GM10847 (cell line): Measurements from ENCODE around the gene API5.
A peak's percentile ranks its signal among the peaks of the same experiment; 100 is the strongest.

Source experiments
- POLR2A ChIP-seq: IDR thresholded peaks from 2 replicates; pipeline ENCODE4 v1.6.1; 2011; ENCODE audit not compliant: insufficient read length; ENCODE audit errors: extremely low read depth

Gene API5

GRCh38 chr11:43311791-43312607 lies at the start of gene API5:
API5 (plus strand) TSS chr11:43311996; CDS start chr11:43312128, 132 bp downstream.
- TF ChIP-seq POLR2A, result peak; percentile 67

- TF ChIP-seq POLR2A, result no peak
Measured at GRCh38 chr11:43267856-43268580, 43.8 kb upstream of the API5 start.

- TF ChIP-seq POLR2A, result no peak
Measured at GRCh38 chr11:43268786-43269185, 43.0 kb upstream of the API5 start.

DNA sequence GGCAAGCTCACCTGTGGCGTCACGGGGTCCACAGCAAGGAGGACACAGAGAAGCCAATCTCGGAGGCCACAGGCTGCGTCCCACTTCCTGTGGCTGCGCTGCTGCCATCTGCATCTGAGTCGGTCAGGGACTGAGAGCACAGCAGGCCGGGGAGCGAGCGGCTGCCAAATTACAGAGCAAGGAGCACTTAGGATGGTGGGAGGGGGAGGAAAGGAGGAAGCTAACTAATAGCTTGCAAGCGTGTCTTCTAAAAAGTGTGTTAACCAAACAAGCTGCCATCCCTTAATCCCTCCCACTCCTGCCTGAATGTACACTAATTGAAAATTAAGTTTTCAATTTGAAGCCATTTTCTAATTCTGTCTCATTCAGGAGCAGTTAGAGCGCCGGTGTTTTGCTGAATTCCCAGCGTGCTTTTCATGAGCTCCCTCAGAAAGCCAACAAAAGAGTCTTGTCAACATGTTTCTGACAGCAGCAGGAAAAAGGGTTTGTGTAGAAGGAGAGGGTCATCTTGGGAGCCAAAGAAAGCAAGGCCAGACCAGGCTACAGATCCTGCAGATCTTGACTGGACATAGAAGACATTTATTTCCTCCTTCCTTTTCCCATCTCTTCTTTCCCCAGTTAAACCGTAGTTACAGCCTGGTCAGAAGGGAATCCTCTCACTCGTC lies 42.4 kb upstream of the API5 start:
- TF ChIP-seq POLR2A, result no peak

- no peak for TF ChIP-seq POLR2A
Measured at GRCh38 chr11:43270468-43270867, 41.3 kb upstream of the API5 start.

- no peak for TF ChIP-seq POLR2A
Measured at GRCh38 chr11:43278193-43278956, 33.4 kb upstream of the API5 start.

GRCh38 chr11:43282607-43283440 lies 29.0 kb upstream of the API5 start:
- TF ChIP-seq POLR2A, result no peak

GRCh38 chr11:43285826-43286225 lies 26.0 kb upstream of the API5 start:
- no peak for TF ChIP-seq POLR2A

DNA sequence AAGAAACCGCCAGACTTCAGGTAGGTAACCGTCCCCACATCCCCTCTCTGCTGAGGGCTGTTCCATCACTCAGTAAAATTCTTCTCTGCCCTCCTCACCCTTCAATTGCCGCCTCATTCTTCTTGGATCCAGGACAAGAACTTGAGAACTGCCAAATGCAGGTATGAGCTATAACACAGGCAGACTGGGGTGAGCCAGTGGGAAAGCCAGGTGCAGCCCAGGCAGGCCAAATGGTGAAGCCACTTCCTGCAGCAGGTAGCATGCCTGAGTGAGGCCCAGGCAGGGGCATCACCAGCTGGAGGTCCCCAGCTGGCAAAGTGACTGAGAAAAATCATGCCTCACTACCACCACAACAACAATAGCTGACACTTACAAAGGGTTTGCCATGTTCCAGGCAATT lies 22.4 kb upstream of the API5 start:
- no peak for TF ChIP-seq POLR2A

DNA sequence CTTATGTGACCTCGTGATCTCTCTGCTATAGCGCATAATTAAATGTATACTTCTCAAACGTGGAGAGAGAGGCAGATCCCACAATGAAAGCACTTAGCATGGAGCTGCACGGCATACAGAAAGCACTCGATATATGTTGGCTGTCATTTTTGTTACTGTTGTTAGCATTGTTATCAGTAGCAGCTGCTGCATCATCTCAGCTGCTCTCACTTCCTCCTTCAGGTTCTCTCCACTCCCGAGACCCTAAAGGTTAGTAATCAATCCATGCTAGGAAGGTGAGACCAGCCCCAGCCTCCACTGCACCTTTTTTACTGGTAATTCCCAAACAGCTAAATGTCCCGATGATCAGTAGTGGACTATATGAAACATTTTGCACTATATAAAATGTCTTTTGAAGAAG lies 13.4 kb upstream of the API5 start:
- no peak for TF ChIP-seq POLR2A

- TF ChIP-seq POLR2A, result no peak
Measured at GRCh38 chr11:43315966-43316365, 4.2 kb downstream of the API5 start.

GRCh38 chr11:43316451-43316850 lies 4.7 kb downstream of the API5 start:
- TF ChIP-seq POLR2A, result no peak

GRCh38 chr11:43327987-43328386 lies 16.2 kb downstream of the API5 start:
- no peak for TF ChIP-seq POLR2A

DNA sequence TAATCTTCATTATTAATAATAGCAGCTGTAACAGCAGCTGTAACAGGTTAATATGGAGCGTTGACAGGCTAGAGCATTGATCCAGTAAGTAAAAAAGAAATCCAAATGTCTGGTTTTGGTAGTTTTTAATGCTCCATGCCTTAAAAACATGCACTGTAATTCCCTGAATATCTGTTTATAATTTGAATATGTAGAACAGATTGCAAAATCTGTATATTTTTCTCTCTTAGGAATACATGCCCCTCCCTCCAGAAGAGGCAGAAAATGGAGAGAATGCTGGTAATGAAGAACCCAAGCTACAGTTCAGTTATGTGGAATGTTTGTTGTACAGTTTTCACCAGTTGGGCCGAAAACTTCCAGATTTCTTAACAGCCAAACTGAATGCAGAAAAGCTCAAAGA lies 16.7 kb downstream of the API5 start:
- TF ChIP-seq POLR2A, result no peak

DNA sequence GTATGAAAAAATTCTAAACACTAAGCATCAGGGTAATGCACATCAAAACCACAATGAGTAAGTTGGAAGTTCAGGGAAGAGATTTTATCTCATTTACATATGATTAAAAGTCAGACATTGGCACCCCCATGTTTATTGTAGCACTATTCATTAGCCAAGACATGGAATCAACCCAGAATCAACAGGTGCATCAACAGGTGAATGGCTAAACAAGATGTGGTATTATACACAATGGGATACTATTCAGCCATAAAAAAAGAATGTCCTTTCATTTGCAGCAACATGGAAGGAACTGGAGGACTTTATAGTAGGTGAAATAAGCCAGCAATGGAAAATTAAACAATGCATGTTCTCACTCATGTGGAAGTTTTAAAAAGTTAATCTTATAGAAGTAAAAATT lies 29.4 kb downstream of the API5 start:
- TF ChIP-seq POLR2A, result no peak

GRCh38 chr11:43354311-43354710 lies 42.5 kb downstream of the API5 start:
- no peak for TF ChIP-seq POLR2A
